UCSD-AML1 (cell line): ENCODE results near the gene JCAD.
A peak's percentile ranks its signal among the peaks of the same experiment; 100 is the strongest.

Experiments
- DNase-seq: peaks from one replicate; lab custom pipeline; 2025; ENCODE audit not compliant: unreplicated experiment; lab: John Stamatoyannopoulos, UW

JCAD gene

DNA sequence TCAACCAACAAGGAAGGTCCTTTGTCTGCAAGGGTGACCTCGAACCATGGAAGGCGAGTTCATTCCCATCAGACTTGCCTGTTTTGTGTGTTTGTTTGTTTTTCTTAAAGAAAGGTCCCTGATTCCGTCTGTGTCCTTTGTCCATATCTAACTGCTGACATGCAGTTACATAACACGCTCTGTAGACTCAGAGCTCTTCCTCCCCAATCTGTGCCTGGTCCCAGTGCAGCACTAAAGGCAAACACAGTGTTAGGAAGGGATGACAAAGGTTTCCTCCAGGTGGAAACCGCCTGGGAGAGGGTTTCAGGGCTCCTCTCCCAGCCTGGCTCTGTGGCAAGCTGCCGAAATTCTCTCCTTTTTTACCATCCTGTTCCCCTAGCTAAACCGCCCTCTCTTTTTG, 13.4 kb downstream of the JCAD start:
- no peak for DNase-seq

DNA sequence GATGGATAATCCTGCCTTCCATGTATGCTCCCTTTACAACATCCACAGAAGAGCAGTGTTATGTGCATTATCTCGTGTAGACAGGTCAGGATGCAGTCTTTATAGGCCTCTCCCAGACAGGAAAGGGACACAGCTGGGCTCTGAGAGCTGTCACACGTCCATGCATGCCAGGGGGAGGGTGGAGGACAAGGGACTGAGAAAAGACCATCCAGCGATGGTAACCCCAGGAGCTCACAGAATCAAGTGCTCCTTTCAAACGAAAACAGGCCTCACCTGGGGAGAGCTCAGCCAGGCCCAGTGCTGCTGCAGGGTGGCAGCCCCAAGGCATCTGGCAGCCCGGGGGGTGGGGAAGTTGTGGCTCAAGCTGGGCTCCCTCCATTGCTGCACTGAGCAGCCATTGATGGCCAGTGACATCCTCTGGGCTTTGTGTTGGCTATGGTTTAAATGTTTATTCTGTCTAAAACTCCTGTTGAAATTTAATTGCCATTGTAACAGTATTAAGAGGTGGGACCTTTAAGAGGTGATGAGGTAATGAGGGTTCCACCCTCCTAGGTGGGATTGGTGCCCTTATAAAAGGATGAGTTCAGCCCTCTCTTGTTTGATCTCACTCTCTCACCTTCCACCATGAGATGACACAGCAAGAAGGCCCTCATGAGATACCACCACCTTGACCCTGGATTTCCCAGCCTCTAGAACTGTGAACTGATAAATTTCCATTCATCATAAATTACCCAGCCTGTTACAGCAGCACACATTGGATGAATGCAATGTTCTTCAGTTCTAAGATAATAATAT, 15.7 kb downstream of the JCAD start:
- DNase-seq: peak; percentile 40

DNA sequence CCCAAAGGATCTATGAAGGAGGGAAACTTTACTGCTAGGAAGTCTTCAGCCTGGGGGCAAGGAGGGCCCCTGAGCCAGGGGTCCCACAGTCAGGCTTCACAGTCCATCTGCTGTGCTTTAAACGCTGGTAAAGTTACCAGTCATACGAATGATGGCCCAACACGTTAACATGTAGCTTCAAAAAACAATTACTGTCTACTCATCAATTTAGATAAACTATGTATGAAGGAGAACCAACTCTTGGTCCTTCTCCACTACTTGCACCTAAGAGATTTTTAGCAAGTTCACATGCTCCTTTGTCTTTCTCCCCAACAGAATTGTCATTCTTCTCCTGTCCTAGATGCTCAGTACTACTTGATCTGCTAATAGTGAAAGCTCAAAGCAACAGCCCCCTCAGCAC, 16.6 kb downstream of the JCAD start:
- DNase-seq: no peak

- DNase-seq: peak; percentile 56
Observed at GRCh38 chr10:30041196-30042105, 17.9 kb downstream of the JCAD start.

GRCh38 chr10:30040597-30040996, 18.8 kb downstream of the JCAD start:
- no peak for DNase-seq

DNA sequence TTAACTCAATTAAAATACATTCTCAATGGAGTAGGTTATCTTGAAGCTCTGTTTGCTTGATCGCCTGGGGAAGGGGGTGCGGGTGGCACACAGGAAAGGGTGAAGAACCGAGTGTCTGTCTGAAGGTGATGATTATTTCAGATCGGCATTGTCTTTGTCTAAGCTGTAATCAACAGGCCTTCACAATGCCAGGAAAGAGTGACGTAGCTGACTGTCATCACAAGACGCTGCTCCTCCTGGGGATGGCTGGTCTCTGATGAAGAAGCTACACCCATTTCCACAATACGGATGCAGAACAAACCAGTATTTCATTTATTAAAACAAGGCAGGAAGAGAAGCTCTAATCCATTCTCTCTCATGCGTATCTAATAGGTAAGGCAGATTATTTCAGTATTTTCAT, 19.4 kb downstream of the JCAD start:
- DNase-seq: no peak

DNA sequence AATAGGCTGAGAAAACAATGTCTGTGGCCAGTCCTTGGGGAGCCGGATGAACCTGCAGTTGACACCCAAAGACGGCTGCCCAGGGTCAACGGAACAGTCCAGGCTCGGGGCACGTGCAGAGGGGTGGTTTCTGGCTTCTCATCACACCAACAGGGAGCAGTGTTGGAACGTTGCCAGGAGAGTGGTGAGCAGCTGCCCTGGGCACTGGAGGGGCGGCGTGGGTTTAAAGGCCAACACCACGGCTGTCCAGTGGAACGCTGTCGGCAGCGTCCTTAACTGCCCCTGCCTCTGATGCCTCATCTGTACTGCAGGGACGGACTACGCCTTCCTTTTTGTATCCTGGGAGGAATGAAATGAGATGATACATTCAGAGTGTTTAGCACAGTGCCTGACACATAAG, 19.8 kb downstream of the JCAD start:
- DNase-seq: no peak

DNA sequence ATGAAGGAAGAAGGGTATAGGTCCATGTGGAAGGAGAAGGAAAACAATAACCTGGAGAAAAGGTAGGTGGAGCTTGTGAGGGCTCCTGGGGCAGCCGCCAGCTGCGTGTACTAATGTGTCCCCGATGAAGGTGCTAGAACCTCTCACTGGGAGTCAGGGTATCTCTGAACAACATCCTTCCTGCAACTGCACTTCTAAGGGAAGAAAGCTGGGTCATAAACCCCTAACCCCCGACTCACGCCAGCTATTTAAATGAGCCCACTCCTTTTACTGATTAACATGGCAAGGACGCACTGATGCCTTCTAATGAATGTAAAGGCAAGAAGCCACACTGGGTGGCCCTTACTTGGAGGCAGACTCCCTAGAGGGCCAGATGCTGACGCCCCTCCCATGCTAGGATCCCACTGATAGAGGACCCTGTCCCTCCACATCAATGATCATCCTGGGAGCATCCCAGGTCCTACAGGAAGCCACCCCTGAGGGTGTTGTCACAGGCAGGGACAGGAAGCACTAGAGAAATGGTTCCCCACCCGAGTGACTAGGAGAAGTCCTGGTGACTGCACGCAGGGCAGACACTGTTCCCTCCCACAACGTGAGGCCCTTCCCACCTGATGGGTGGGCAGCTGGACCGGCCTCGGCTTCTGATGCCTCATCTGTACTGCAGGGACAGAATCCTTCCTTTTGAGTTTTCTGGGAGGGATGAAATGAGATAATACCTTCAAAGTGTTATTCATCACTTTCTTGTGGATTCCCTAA, 20.4 kb downstream of the JCAD start:
- no peak for DNase-seq

- DNase-seq: no peak
Observed at GRCh38 chr10:30037620-30038336, 21.6 kb downstream of the JCAD start.

DNA sequence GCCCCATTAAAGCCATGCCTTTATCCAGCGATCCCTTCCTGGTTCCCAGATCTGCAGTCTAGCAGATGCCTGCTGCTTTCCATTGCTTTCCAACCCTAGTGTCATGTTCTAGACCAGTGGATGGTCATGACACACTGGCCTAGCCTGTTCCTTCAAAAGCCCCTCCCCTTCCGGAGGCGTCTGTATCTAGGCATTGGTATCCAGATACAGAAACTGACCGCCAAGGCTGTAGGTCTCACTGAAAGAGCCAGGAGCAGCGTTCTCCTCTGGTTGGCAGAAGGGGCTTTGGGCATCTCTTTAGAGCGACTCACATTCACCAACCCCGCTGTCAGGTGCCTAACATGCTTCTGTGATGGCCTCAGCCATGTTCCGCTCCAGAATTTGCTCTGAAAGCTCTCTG, 22.6 kb downstream of the JCAD start:
- DNase-seq: no peak

DNA sequence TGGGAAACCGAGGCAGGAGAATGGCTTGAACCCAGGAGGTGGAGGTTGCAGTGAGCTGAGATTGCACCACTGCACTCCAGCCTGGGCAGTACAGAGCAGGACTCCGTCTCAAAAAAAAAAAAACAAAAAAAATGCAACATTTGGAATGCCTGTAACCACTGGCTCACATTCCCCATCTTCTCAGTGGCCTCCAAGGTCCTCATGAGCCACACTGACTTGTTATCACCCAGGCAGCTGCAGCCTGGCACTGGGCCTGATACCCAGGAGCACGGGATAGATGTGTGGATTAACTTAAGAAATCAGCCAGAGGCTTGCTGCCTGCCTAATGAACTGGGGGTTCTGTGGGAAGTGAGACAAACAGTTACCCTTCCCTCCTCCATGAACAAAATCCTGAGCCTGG, 23.0 kb downstream of the JCAD start:
- no peak for DNase-seq

DNA sequence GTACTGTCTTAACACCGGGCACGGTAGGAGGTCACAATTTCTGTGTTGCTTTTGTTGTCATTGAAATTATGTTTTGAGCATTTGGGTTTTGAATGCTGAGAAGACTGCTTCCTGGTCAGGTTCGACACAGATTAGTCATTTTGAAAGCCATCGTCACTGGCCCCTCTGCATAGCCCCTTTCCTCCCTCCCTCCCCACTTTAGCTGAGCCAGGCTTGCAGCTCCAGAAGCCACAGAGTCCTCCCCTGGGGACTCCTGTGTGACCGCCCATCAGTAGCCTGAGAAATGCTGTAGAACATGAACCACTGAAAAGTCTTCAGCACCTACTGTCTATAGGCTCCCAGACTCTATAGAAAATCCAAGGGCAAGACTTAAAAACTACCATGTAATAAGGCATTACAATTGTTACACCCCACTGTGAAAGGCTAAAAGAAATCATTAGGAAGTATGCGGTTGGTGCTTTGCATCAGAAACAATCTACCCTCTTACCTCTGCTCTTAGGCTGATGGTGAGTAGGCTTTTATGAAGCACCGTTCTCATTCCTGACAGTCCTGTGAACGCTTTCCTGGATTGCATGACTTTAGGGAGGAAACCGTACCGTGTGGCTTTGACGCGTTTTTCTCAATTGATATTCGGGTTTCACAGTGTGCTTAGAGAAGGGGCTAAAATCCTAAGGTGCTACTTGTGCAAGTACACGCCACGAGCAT, 24.8 kb downstream of the JCAD start:
- no peak for DNase-seq

GRCh38 chr10:30032125-30032524, 27.3 kb downstream of the JCAD start:
- DNase-seq: no peak

DNA sequence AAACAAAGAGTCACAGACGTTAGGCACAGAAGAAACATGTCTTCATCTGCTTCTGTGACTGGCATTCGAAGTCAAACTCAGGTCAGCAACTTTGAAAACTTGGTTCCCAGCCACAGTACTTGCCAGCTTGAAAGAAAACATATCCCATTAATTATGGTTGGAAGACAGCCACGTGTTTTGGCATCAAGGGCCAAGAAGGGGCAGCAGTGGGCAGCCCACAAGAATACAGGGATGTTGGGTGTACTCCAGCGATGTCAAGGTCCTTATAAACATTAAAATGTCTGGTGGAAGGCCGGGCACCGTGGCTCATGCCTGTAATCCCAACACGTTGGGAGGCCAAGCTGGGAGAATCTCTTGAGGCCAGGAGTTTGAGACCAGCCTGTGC, 29.5 kb downstream of the JCAD start:
- no peak for DNase-seq

DNA sequence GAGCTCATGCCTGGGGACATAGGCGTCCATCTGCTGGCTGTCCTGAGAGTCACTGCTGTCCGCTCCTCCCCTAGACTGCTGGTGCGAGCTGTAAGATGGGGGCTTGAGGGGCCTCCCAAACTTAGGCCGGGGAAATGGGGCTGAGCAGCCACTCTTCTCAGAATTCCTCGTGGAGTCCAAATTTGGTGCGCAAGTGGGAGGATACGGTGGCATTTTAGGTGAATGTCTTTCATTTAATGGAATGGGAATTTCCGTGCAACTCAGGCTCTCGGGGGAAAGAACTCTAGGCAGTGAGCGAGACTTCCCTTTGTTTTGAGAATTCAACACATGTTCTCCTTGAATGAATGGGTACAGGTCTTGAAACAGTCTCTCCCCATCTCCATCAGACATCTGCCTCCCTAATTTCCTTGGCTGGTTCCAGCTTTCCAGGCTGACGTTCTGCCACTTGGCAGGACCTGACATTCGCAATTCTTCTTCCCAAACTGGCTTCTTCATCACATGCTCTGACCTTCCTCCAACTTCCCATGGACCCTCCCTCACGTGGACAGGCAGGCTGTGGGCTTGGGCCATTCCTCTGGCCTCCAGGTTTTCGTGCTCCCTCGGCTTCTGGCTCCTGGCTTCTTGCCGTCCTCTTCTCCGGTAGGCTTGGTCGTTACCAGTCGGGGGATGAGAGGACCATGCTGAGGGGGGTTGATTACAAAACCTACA, 30.1 kb downstream of the JCAD start:
- no peak for DNase-seq

DNA sequence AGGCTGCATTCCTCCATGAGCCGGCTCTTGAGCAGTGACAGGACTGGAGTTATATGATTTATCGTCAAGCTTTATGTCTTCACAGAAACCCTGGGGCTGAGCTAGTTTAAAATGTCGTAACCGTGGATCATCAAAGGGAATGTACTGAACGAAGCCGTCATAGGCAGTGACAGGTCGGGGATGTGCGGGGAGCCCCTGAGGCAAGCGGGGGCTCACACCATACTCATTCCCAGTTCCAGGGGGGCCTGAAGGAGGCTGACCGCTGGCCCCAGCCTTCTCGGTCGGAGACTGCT, 30.7 kb downstream of the JCAD start:
- DNase-seq: no peak

- DNase-seq: no peak
Observed at GRCh38 chr10:30028006-30028737, 31.2 kb downstream of the JCAD start.

DNA sequence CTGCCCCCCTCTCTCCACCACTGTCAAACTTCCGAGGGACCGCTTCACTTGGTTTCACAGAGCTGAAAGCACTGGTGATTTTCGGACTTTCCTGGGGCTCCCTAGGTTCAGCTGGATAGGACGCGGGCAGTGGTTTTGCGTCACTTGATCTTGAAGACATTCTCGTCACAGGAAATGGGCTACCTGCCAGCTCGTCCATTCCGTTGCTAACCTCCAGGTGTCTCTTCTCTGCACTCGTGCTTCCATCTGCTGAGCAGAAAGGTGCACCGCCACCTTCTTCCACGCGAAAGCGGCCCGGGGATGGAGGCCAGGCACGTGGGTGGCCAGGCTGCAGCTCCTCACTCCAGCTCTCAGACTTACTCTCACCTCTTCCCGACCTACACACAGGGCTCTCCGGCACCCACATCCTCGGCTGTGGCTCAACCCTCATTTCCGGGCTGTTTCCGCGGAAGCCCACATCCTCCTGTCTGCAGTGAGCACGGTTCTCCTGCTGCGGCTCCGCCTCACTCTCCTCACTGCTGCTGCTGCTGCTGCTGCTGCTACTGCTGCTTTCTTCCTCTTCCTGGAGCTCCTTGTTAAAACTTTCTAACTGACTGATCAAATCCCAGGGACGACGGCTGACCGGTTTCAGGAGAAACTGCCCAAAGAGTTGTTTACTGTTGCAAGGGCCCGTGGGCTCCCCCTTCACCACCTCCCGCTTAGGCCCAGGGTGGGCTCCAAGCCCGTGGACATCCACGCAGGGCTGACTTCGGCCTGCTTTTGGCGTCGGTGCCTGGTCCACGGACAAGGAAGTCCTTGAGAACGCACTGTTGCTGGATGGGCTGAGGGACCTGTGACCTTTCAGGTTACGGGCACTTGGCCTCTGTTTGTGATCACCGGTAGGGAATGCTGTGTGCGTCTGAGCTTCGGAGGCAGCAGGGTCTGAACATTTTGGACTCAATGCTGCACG, 32.1 kb downstream of the JCAD start:
- peak; percentile 95 for DNase-seq
